ENCODE measurements around the gene TADA1. TPM values are rescaled to one million over a fixed set of nuclear protein-coding genes. Genes with fewer than 3 reads are reported as not detected.

The TADA1 gene
- total and polyA plus RNA-seq, 12 donors, result 5.8 to 23.1 (median 13.1) TPM

DNA sequence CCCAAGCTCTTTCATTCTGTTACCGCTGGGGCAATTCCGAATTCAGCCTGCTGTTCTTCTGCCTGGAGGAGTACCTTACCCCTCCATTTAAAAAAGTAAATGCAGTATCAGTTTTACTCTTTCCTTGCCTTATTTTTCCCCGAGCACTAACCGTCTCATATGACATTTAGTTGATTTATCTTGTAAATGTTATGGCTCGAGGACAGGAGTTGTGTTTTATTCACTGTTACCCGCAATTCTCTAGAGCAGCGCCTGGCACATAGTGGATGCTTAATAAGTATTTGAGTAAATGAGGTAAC is 425 bp upstream of the TADA1 start:
- H3K4me1 ChIP-seq (replicated peaks in 1 of 2), result peaks cover 6 to 27% of the 10 kb centered on the region in 2 donors
- intact Hi-C loops (cut with DNase I), result no loop called here
- no peak for TF ChIP-seq POLR2A (IDR thresholded peaks at IDR 0.05)
- TF ChIP-seq, protein P1, sequence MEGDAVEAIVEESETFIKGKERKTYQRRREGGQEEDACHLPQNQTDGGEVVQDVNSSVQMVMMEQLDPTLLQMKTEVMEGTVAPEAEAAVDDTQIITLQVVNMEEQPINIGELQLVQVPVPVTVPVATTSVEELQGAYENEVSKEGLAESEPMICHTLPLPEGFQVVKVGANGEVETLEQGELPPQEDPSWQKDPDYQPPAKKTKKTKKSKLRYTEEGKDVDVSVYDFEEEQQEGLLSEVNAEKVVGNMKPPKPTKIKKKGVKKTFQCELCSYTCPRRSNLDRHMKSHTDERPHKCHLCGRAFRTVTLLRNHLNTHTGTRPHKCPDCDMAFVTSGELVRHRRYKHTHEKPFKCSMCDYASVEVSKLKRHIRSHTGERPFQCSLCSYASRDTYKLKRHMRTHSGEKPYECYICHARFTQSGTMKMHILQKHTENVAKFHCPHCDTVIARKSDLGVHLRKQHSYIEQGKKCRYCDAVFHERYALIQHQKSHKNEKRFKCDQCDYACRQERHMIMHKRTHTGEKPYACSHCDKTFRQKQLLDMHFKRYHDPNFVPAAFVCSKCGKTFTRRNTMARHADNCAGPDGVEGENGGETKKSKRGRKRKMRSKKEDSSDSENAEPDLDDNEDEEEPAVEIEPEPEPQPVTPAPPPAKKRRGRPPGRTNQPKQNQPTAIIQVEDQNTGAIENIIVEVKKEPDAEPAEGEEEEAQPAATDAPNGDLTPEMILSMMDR (IDR thresholded peaks at IDR 0.05), result peak; percentile 22 to 58 (median 34)
- H3K27ac ChIP-seq, result peak overlapping the region in 2 of 5 donors; percentile 94 to 96
- H3K9me3 ChIP-seq (replicated peaks in 1 of 3), result no peaks in the 10 kb centered on the region
- H3K4me3 ChIP-seq, result peak overlapping the region in 2 of 4 donors; percentile 84 to 92
- 0 to 3% (median 1%) methylated on average over 7 of the region's 7 CpGs for WGBS, 4 donors
- H3K27me3 ChIP-seq, result no peaks in the 10 kb centered on the region
- DNase-seq, result no peak
- H3K36me3 ChIP-seq (replicated peaks in 1 of 2), result no peaks in the 10 kb centered on the region

DNA sequence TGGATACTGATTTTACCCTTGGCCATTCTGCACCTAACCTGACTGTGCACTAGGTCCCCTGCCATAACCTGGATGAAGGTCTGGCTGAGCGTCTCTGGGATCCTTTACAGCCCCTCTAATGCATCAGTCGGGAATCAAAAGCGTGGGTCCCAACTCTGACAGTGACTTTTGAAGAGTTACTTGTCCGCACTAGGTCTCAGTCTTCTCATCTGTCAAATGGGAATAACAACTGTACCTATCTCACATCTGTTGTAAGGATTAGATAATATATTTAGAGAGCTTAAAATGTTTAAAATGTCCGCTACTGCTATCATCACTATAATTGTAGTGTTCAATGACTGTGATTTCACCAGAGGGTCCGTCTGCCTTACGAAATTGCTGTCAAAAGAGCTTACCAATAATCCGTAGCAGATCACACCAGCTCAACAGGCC is 746 bp downstream of the TADA1 start:
- no peak for TF ChIP-seq POLR2A (IDR thresholded peaks at IDR 0.05)
- TF ChIP-seq, protein P1 (IDR thresholded peaks at IDR 0.05), result no peak
- no peaks in the 10 kb centered on the region for H3K36me3 ChIP-seq (replicated peaks in 1 of 2)
- H3K9me3 ChIP-seq (replicated peaks in 1 of 3), result no peaks in the 10 kb centered on the region
- intact Hi-C loops (cut with DNase I), result no loop called here
- H3K27ac ChIP-seq, result peak overlapping the region in 4 of 5 donors; percentile 91 to 96 (median 94)
- H3K4me3 ChIP-seq, result peak overlapping the region; percentile 52 to 92 (median 68)
- no peaks in the 10 kb centered on the region for H3K27me3 ChIP-seq
- H3K4me1 ChIP-seq (replicated peaks in 1 of 2), result peaks cover 6 to 39% of the 10 kb centered on the region in 2 donors
- WGBS, 4 donors, result 38 to 46% (median 43%) methylated on average over 8 of the region's 8 CpGs
- no peak for DNase-seq

DNA sequence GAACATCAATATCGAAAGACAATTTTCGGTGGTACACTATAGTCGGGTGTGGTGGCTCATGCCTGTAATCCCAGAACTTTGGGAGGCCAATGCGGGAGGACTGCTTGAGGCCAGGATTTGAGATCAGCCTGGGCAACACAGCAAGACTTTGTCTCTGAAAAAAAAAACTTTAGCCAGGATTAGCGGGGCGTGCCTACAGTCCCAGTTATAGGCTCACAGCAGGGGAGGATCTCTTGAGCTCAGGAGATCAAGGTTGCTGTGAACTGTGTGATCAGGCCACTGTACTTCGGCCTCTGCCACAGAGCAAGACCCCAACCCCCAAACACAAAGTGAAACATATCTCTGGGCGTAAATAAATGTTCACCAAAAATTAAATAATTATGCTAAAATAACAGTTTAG is 1.6 kb downstream of the TADA1 start:
- Histone ChIP-seq H3K9me3 (replicated peaks in 1 of 3) (no peaks in the 10 kb centered on the region), H3K4me3 (peak overlapping the region in 1 of 4 donors; percentile 84), H3K36me3 (replicated peaks in 1 of 2) (no peaks in the 10 kb centered on the region), H3K27me3 (no peaks in the 10 kb centered on the region), H3K4me1 (replicated peaks in 1 of 2) (peaks cover 6 to 47% of the 10 kb centered on the region in 2 donors), H3K27ac (no peak overlapping the region)
- DNase-seq, result no peak
- TF ChIP-seq, protein P1 (IDR thresholded peaks at IDR 0.05), result no peak
- no peak for TF ChIP-seq POLR2A (IDR thresholded peaks at IDR 0.05)
- WGBS, 4 donors, result 93 to 95% (median 94%) methylated on average over 8 of the region's 8 CpGs
- intact Hi-C loops (cut with DNase I), result no loop called here

DNA sequence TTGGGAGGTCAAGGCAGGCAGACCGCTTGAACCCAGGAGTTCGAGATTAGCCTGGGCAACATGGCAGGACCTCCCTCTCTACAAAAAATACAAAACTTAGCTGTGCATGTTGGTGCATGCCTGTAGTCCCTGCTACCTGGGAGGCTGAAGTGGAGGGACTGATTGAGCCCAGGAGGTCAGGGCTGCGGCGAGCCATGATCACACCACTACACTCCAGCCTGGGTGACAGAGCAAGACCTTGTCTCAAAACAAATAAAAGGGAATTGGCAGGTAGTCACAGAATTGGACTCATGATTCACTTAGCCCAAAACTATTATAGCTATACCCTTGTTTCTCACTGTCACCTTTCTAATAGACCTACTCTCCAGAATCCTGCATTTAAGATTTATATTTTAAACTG is 5.5 kb downstream of the TADA1 start:
- H3K4me1 ChIP-seq (replicated peaks in 1 of 2), result peaks cover 9 to 53% of the 10 kb centered on the region in 2 donors
- WGBS, 4 donors, result 64 to 83% (median 79%) methylated on average over 4 of the region's 4 CpGs
- peaks cover 0 to 14% of the 10 kb centered on the region in 2 donors for H3K36me3 ChIP-seq (replicated peaks in 1 of 2)
- TF ChIP-seq, protein P1 (IDR thresholded peaks at IDR 0.05), result no peak
- no peak for TF ChIP-seq POLR2A (IDR thresholded peaks at IDR 0.05)
- peak overlapping the region in 3 of 5 donors; percentile 8 to 42 (median 28) for H3K27ac ChIP-seq
- no peak overlapping the region for H3K4me3 ChIP-seq
- no peaks in the 10 kb centered on the region for H3K9me3 ChIP-seq (replicated peaks in 1 of 3)
- intact Hi-C loops (cut with DNase I), result no loop called here
- H3K27me3 ChIP-seq, result no peaks in the 10 kb centered on the region
- DNase-seq, result peak in 3 of 7 donors; percentile 34 to 50 (median 37)
